HCT116 (cell line): ENCODE data around the gene OR10H2. TPM values are rescaled to one million over a fixed set of nuclear protein-coding genes. Genes with fewer than 3 reads are reported as not detected.

Experiments
- ATAC-seq: fragments of 200-7000 bp; cut with Tn5 transposase; 2 replicates; pipeline ENCODE4 v1.9.1; 2020; ENCODE audit warnings: mild to moderate bottlenecking, moderate library complexity
- Bru-seq: library from RNA; stranded (reverse); fragments of 400-500 nt; gene quantifications from one replicate; lab custom pipeline; 2021; lab: Mats Ljungman, UMichigan
- BruChase-seq, 2 experiments: library from RNA; stranded (reverse); fragments of 400-500 nt; gene quantifications; one replicate each; lab custom pipeline; 2021; lab: Mats Ljungman, UMichigan
- BruUV-seq: library from RNA; stranded (reverse); fragments of 400-500 nt; replicated peaks from 2 replicates; lab custom pipeline; 2021; lab: Mats Ljungman, UMichigan
- CTCF ChIA-PET: fragments of 300-600 bp; sonication (Branson Sonifier 250); formaldehyde crosslinking; loops from one replicate; lab custom pipeline; 2021; ENCODE audit warnings: antibody characterized with exemption; lab: Charles Lee
- POLR2A ChIA-PET: fragments of 300-600, 350-600 bp; sonication (Branson Sonifier 250); formaldehyde crosslinking; loops from one replicate; lab custom pipeline; 2021; ENCODE audit warnings: antibody characterized with exemption; lab: Charles Lee
- RAD21 ChIA-PET, 2 experiments: fragments of 300-600 bp; sonication (Branson Sonifier 250); formaldehyde crosslinking; loops; one replicate each; lab custom pipeline; 2023; ENCODE audit warnings: low total read pairs in 2 of 2; ENCODE audit not compliant: uncharacterized antibody in 2 of 2, unreplicated experiment in 2 of 2, low non-redundant PET in 1 of 2; lab: Charles Lee
- DNase-seq: peaks from one replicate; pipeline ENCODE4 v3.0.0-alpha.2; 2010; ENCODE audit warnings: low read depth, low spot score
- H2AFZ ChIP-seq: fragments of 200-600 bp; shearing (Covaris generic), sonication (generic); 2 replicates; pipeline ENCODE4 v1.6.1; 2017; ENCODE audit warnings: low read depth, mixed run types, mixed read lengths, antibody characterized with exemption, low read length; ENCODE audit not compliant: poor library complexity, severe bottlenecking
- H3K27ac ChIP-seq: 2 replicates; pipeline ENCODE4 v1.5.1; 2012; ENCODE audit warnings: low read depth, low read length
- H3K27me3 ChIP-seq: fragments of 200-600 bp; sonication (generic); 2 replicates; pipeline ENCODE4 v1.6.1; 2016; ENCODE audit warnings: mixed run types, low read length, mixed read lengths; ENCODE audit not compliant: insufficient read depth
- H3K36me3 ChIP-seq, 2 experiments: fragments of 200-500 bp in 1 of 2; fragments of 200-600 bp in 1 of 2; sonication (Bioruptor generic) in 1 of 2; sonication (generic) in 1 of 2; 2 replicates each; pipeline versions ENCODE4 v1.5.1 to v1.6.1; 2014 to 2016; ENCODE audit warnings: low read length in 2 of 2, inconsistent platforms in 1 of 2, mixed read lengths in 1 of 2, mixed run types in 1 of 2; ENCODE audit not compliant: insufficient read depth in 2 of 2, control insufficient read depth in 1 of 2
- H3K4me1 ChIP-seq, 2 experiments: fragments of 200-600 bp in 1 of 2; sonication (generic) in 1 of 2; 2 replicates each; pipeline versions ENCODE4 v1.5.1 to v1.6.1; 2012 to 2017; ENCODE audit warnings: low read length in 2 of 2, inconsistent platforms in 1 of 2, mild to moderate bottlenecking in 1 of 2, mixed read lengths in 1 of 2, mixed run types in 1 of 2, moderate library complexity in 1 of 2; ENCODE audit not compliant: insufficient read depth in 2 of 2, control insufficient read depth in 1 of 2
- H3K4me2 ChIP-seq: fragments of 200-600 bp; sonication (generic); 2 replicates; pipeline ENCODE4 v1.6.1; 2017; ENCODE audit warnings: mixed run types, low read length, mixed read lengths
- H3K4me3 ChIP-seq, 2 experiments: fragments of 200-600 bp in 1 of 2; sonication (generic) in 1 of 2; replicated peaks in 1 of 2; 2 replicates each; pipeline ENCODE4 v1.5.1; 2011 to 2016; ENCODE audit warnings: low read length in 2 of 2, control low read depth in 1 of 2, low read depth in 1 of 2, mild to moderate bottlenecking in 1 of 2, mixed read lengths in 1 of 2, mixed run types in 1 of 2
- H3K79me2 ChIP-seq: fragments of 200-600 bp; sonication (generic); 2 replicates; pipeline ENCODE4 v1.6.1; 2017; ENCODE audit warnings: mild to moderate bottlenecking, mixed run types, low read length, moderate library complexity, mixed read lengths; ENCODE audit not compliant: insufficient read depth
- H3K9ac ChIP-seq: fragments of 200-600 bp; sonication (generic); 2 replicates; pipeline ENCODE4 v1.6.1; 2016; ENCODE audit warnings: low read length, mixed read lengths
- H3K9me2 ChIP-seq: fragments of 200-600 bp; sonication (generic), shearing (Covaris generic); 2 replicates; pipeline ENCODE4 v1.6.1; 2017; ENCODE audit warnings: mixed run types, mild to moderate bottlenecking, moderate library complexity; ENCODE audit not compliant: insufficient read depth
- H3K9me3 ChIP-seq, 2 experiments: fragments of 200-500 bp in 1 of 2; fragments of 200-600 bp in 1 of 2; sonication (Bioruptor generic) in 1 of 2; sonication (generic) in 1 of 2; 2 replicates each; pipeline ENCODE4 v1.6.1; 2014 to 2017; ENCODE audit warnings: low read length in 2 of 2, mixed read lengths in 2 of 2, inconsistent platforms in 1 of 2, low read depth in 1 of 2, mild to moderate bottlenecking in 1 of 2, mixed run types in 1 of 2, moderate library complexity in 1 of 2; ENCODE audit not compliant: control insufficient read depth in 1 of 2, insufficient read depth in 1 of 2
- H4K20me1 ChIP-seq: fragments of 200-600 bp; sonication (generic), shearing (Covaris generic); 2 replicates; pipeline ENCODE4 v1.6.1; 2017; ENCODE audit warnings: mixed run types, mild to moderate bottlenecking, moderate library complexity; ENCODE audit not compliant: insufficient read depth
- EGR1 ChIP-seq: IDR thresholded peaks from 2 replicates; pipeline ENCODE4 v1.6.1; 2012; ENCODE audit warnings: low read depth
- ELF1 ChIP-seq: IDR thresholded peaks from 2 replicates; pipeline ENCODE4 v1.6.1; 2012; ENCODE audit warnings: low read depth, borderline replicate concordance
- EZH2 ChIP-seq: fragments of 200-600 bp; sonication (generic); IDR thresholded peaks from 2 replicates; pipeline ENCODE4 v1.6.1; 2017; ENCODE audit warnings: antibody characterized with exemption, mixed run types
- FOSL1 ChIP-seq: IDR thresholded peaks from 2 replicates; pipeline ENCODE4 v1.6.1; 2012; ENCODE audit warnings: low read depth
- JUND ChIP-seq: IDR thresholded peaks from 2 replicates; pipeline ENCODE4 v1.6.1; 2012
- POLR2A ChIP-seq: IDR thresholded peaks from 2 replicates; pipeline ENCODE4 v1.7.0; 2011; ENCODE audit warnings: borderline replicate concordance; ENCODE audit not compliant: insufficient read depth, insufficient read length; ENCODE audit errors: extremely low read depth
- POLR2AphosphoS5 ChIP-seq: IDR thresholded peaks from 2 replicates; pipeline ENCODE4 v1.6.1; 2011; ENCODE audit warnings: mild to moderate bottlenecking, low read depth, low read length, moderate library complexity
- SP1 ChIP-seq: IDR thresholded peaks from 2 replicates; pipeline ENCODE4 v1.6.1; 2012; ENCODE audit warnings: low read depth
- TCF7L2 ChIP-seq: IDR thresholded peaks from 2 replicates; pipeline ENCODE4 v1.7.0; 2011; ENCODE audit warnings: borderline replicate concordance, inconsistent platforms; ENCODE audit not compliant: insufficient read depth, insufficient read length; ENCODE audit errors: extremely low read depth
- YY1 ChIP-seq: IDR thresholded peaks from 2 replicates; pipeline ENCODE4 v1.6.1; 2011; ENCODE audit warnings: low read length, low read depth, moderate library complexity, mild to moderate bottlenecking; ENCODE audit not compliant: insufficient replicate concordance; ENCODE audit errors: extremely low read depth
- ZNF274 ChIP-seq: fragments of 200-500 bp; sonication (Bioruptor generic); IDR thresholded peaks from 2 replicates; pipeline ENCODE4 v1.6.1; 2014; ENCODE audit warnings: mild to moderate bottlenecking, low read depth, low read length, inconsistent platforms
- intact Hi-C: fragments of 100-400 bp; cut with micrococcal nuclease; formaldehyde crosslinking; loops from 2 replicates; pipeline ENCODE4 v1.10.0; 2022
- long read RNA-seq: library from polyadenylated mRNA; unstranded; transcript quantifications from one replicate; pipeline ENCODE4 v2.0.0, GENCODE V29; 2021; ENCODE audit not compliant: unreplicated experiment
- polyA plus RNA-seq: library from polyadenylated mRNA; unstranded; fragments of >200 nt; gene quantifications from 2 replicates; pipeline ENCODE4 v1.2.1, GENCODE V29; 2012; ENCODE audit warnings: missing spikeins
- total RNA-seq: library from RNA; stranded (reverse); gene quantifications from one replicate; pipeline ENCODE4 v1.2.1, GENCODE V29; 2021; ENCODE audit not compliant: unreplicated experiment
- TF ChIP-seq, protein P1 (sequence below): IDR thresholded peaks from 2 replicates; pipeline ENCODE4 v1.6.1; 2012
- TF ChIP-seq, protein P2 (sequence below): IDR thresholded peaks from 2 replicates; pipeline ENCODE4 v1.6.1; 2012

The OR10H2 gene
- total RNA-seq (not detected), Bru-seq, nascent RNA (not detected), BruChase-seq, experiment 1, labeled RNA remaining after a 6-hour chase (not detected), BruChase-seq, experiment 2, labeled RNA remaining after a 2-hour chase (not detected)
- 0.10 TPM in 1 of 2 replicates, not detected in the other for polyA plus RNA-seq
- long read RNA-seq, result 0 reads

DNA sequence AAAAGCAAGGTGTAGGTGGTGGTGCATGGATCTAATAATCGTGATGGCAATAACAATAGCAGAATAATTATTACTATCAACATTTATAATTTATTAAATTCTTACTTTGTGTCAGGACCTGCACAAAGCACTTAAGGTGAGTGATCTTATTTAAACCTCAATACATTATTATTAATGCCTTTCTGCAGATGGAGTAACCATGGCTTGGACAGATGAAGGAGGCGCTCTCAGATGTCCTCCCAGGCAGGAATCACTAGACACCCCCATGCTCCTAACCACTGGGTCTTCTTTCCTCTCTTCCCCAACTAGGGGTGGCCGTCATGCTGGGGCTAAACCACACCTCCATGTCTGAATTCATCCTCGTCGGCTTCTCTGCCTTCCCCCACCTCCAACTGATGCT lies at the start of gene OR10H2:
Gene OR10H2, plus strand, starts transcription at position 301 of the 400 bp plus-strand sequence. Its CDS starts 20 bp downstream, at position 321.
- Histone ChIP-seq H2AFZ (no peak within 1 kb of the TSS), H3K4me3 (no peak within 1 kb of the TSS), H3K9me2 (no peaks in the 10 kb centered on the region), H3K79me2 (no peaks in the 10 kb centered on the region), H3K27me3 (peaks cover 4% of the 10 kb centered on the region), H3K9ac (no peak within 1 kb of the TSS), H4K20me1 (no peaks in the 10 kb centered on the region), H3K4me1 (no peaks in the 10 kb centered on the region), H3K9me3 (no peaks in the 10 kb centered on the region), H3K4me2 (no peak within 1 kb of the TSS), H3K36me3 (no peaks in the 10 kb centered on the region), H3K27ac (no peak within 1 kb of the TSS)
- RAD21 ChIA-PET, result no interaction called here
- CTCF ChIA-PET, result no interaction called here
- no TSS peak for BruUV-seq
- intact Hi-C loops, result no loop called here
- ATAC-seq (no peak), DNase-seq (no peak)
- POLR2A ChIA-PET, result no interaction called here
- TF ChIP-seq SP1 (no peak), POLR2AphosphoS5 (no peak), POLR2A (no peak), FOSL1 (no peak), EGR1 (no peak), JUND (no peak), YY1 (no peak), TCF7L2 (no peak), ZNF274 (no peak), ELF1 (no peak), EZH2 (no peak)
- TF ChIP-seq, protein P1, sequence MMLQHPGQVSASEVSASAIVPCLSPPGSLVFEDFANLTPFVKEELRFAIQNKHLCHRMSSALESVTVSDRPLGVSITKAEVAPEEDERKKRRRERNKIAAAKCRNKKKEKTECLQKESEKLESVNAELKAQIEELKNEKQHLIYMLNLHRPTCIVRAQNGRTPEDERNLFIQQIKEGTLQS, result no peak
- TF ChIP-seq, protein P2, sequence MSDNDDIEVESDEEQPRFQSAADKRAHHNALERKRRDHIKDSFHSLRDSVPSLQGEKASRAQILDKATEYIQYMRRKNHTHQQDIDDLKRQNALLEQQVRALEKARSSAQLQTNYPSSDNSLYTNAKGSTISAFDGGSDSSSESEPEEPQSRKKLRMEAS, result no peak
